Measurements from ENCODE around the gene LGR6.

- TF ChIP-seq CTCF (IDR thresholded peaks at IDR 0.05) (no peak), POLR2A (IDR thresholded peaks at IDR 0.05) (no peak)
These were observed 58.0 kb downstream of the LGR6 start for GRCh38 chr1:202251424-202252256.

Measured in right lobe of liver (tissue), 4 donors.